Measurements from ENCODE around the gene AHCYL2. TPM values are rescaled to one million over a fixed set of nuclear protein-coding genes. Genes with fewer than 3 reads are reported as not detected.

AHCYL2 gene
- total and polyA plus RNA-seq, 12 donors = 6.6 to 57.1 (median 21.7) TPM

DNA sequence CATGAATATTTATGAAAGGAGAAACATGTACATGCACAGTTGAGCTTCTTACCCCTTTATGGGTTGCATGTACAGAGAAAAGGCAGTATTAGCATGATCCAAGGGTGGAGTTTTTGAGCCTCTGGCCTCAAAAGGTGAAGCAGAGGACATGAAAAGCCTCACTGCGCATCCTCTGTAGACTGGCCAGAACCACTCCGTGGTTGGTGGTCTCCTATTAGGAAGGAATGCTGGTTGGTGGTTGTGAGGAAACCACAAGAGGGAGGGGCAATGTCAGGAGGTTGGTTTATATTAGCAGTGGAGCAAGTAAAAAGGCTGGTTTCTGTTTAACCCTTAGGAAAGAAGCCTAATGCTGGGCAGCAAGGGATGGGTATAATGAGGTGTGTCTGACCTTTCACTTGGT is 37.5 kb downstream of the AHCYL2 start:
- no peak for TF ChIP-seq POLR2A (IDR thresholded peaks at IDR 0.05)
- TF ChIP-seq, protein P1, sequence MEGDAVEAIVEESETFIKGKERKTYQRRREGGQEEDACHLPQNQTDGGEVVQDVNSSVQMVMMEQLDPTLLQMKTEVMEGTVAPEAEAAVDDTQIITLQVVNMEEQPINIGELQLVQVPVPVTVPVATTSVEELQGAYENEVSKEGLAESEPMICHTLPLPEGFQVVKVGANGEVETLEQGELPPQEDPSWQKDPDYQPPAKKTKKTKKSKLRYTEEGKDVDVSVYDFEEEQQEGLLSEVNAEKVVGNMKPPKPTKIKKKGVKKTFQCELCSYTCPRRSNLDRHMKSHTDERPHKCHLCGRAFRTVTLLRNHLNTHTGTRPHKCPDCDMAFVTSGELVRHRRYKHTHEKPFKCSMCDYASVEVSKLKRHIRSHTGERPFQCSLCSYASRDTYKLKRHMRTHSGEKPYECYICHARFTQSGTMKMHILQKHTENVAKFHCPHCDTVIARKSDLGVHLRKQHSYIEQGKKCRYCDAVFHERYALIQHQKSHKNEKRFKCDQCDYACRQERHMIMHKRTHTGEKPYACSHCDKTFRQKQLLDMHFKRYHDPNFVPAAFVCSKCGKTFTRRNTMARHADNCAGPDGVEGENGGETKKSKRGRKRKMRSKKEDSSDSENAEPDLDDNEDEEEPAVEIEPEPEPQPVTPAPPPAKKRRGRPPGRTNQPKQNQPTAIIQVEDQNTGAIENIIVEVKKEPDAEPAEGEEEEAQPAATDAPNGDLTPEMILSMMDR (IDR thresholded peaks at IDR 0.05) = no peak
- intact Hi-C loops (cut with DNase I) = no loop called here
- Histone ChIP-seq H3K9me3 (replicated peaks in 1 of 3) (no peaks in the 10 kb centered on the region), H3K27ac (no peak overlapping the region), H3K4me3 (no peak overlapping the region), H3K36me3 (replicated peaks in 1 of 2) (no peaks in the 10 kb centered on the region), H3K27me3 (no peaks in the 10 kb centered on the region), H3K4me1 (replicated peaks in 1 of 2) (no peaks in the 10 kb centered on the region)
- WGBS, 4 donors = 77 to 86% (median 78%) methylated on average over 2 of the region's 2 CpGs
- DNase-seq = no peak

DNA sequence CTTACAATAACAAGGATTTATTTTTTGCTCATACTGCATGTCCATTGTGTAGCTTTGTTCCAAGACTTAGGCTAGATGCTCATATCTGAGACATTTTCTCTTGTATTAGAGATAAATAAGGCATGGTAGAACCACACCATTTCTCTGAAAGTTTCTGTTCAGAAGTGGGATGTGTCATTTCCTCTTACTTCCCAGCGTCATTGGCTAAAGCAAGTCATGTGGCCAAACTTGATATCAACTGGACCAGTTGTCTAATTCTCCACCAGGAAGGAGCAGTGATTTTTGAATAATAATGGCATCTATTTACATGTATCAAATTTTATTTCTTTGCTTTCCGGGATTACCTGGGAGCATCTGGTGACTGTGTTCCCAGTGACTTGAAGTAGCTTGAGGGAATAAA is 38.3 kb downstream of the AHCYL2 start:
- H3K9me3 ChIP-seq (replicated peaks in 1 of 3) = no peaks in the 10 kb centered on the region
- H3K27ac ChIP-seq = no peak overlapping the region
- WGBS, 4 donors = 91 to 98% (median 95%) methylated on average over 2 of the region's 2 CpGs
- no peaks in the 10 kb centered on the region for H3K4me1 ChIP-seq (replicated peaks in 1 of 2)
- no peak for DNase-seq
- H3K27me3 ChIP-seq = no peaks in the 10 kb centered on the region
- intact Hi-C loops (cut with DNase I) = no loop called here
- no peaks in the 10 kb centered on the region for H3K36me3 ChIP-seq (replicated peaks in 1 of 2)
- H3K4me3 ChIP-seq = no peak overlapping the region
- TF ChIP-seq, protein P1 (IDR thresholded peaks at IDR 0.05) = no peak
- TF ChIP-seq POLR2A (IDR thresholded peaks at IDR 0.05) = no peak

DNA sequence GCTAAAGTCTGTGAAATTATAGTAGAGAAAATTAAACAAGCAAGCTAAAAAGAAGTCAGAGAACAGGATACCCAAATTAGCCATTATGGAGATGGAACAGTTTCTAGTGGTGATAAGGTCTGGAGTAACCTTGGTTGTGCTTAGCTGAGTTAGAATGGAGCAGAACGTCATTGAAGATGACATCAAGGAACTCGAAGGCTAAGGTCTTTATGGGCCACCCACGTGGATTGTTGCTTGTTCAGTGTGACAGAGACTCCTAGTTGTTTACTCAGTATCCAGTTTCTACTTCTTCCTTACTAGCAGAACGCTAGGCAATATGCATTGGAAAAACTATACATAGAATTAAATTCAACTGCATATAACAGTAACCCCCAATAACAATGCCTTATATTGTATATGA is 39.7 kb downstream of the AHCYL2 start:
- H3K9me3 ChIP-seq (replicated peaks in 1 of 3) = no peaks in the 10 kb centered on the region
- H3K36me3 ChIP-seq (replicated peaks in 1 of 2) = no peaks in the 10 kb centered on the region
- H3K4me1 ChIP-seq (replicated peaks in 1 of 2) = no peaks in the 10 kb centered on the region
- WGBS, 4 donors = 39 to 64% (median 56%) methylated on average over 4 of the region's 4 CpGs
- intact Hi-C loops (cut with DNase I) = no loop called here
- no peak overlapping the region for H3K27ac ChIP-seq
- no peaks in the 10 kb centered on the region for H3K27me3 ChIP-seq
- peak in 1 of 7 donors; percentile 16 for DNase-seq
- no peak overlapping the region for H3K4me3 ChIP-seq
- no peak for TF ChIP-seq POLR2A (IDR thresholded peaks at IDR 0.05)
- TF ChIP-seq, protein P1 (IDR thresholded peaks at IDR 0.05) = no peak

DNA sequence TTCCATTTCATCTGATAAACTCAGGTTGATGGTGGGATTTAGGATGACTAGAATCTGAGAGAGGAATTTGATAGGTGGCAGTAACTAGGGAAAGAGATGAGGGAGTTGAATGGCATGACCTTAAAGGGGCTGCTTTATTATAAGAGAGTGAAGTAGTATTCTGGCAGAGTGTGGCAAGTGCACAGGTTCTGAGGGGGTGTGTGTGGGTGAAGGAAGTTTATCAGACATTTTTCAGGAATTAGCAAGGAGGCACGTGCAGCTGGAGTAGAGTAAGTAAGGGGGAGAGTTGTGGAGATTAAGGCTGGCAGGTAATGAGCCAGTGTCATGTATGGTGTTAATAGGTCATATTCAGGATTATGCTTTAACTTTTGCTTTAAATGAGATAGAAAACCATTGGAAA is 40.5 kb downstream of the AHCYL2 start:
- TF ChIP-seq, protein P1 (IDR thresholded peaks at IDR 0.05) = no peak
- TF ChIP-seq POLR2A (IDR thresholded peaks at IDR 0.05) = no peak
- no peak for DNase-seq
- H3K4me1 ChIP-seq (replicated peaks in 1 of 2) = no peaks in the 10 kb centered on the region
- no peak overlapping the region for H3K27ac ChIP-seq
- no peaks in the 10 kb centered on the region for H3K9me3 ChIP-seq (replicated peaks in 1 of 3)
- 72 to 85% (median 81%) methylated on average over 1 of the region's 1 CpG for WGBS, 4 donors
- H3K4me3 ChIP-seq = no peak overlapping the region
- H3K27me3 ChIP-seq = no peaks in the 10 kb centered on the region
- intact Hi-C loops (cut with DNase I) = no loop called here
- H3K36me3 ChIP-seq (replicated peaks in 1 of 2) = no peaks in the 10 kb centered on the region

All from adrenal gland (tissue), 12 donors.